ENCODE measurements around the gene PSD4.
A peak's percentile ranks its signal among the peaks of the same experiment; 100 is the strongest.

Gene PSD4

DNA sequence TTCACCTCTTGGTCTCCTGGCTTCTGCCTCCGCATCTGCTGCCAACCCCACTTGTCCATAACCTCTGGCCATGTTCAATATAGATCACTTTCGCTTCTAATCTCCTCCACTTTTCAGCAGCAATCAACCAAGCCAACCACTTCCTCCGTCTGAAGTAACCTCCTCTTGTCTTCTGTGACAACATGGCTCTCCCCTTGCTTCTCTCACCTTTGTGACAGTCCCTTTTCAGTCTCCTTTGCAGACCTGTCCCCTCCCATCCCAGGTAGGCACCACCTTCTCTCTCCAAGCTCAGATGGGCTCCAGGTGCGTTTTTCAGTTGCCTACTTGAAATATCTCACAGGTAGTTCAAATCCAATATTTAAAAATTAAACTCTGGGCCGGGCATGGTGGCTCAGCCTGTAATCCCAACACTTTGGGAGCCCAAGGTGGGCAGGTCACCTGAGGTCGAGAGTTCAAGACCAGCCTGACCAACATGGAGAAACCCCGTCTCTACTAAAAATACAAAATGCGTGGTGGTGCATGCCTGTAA lies 4.7 kb upstream of the PSD4 start:
- DNase-seq = peak; percentile 50

DNA sequence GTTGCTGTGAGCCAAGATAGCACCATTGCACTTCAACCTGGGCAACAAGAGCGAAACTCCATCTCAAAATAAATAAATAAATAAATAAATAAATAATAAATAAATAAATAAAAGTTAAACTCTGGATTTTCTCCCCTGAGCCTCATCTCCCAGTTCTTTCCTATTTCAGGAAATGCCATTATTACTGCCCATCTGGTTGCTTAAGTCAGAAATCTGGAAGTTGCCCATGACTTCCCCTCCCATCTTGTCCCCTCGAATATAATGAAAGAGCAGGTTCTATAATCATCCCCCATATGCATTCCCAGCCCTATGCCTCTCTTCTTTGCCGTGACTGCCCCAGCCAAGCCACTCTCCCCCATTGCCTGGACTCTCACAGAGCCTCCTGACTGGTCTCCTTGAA lies 4.2 kb upstream of the PSD4 start:
- no peak for DNase-seq

- no peak for DNase-seq
Observed at GRCh38 chr2:113171334-113172075, 2.3 kb upstream of the PSD4 start.

DNA sequence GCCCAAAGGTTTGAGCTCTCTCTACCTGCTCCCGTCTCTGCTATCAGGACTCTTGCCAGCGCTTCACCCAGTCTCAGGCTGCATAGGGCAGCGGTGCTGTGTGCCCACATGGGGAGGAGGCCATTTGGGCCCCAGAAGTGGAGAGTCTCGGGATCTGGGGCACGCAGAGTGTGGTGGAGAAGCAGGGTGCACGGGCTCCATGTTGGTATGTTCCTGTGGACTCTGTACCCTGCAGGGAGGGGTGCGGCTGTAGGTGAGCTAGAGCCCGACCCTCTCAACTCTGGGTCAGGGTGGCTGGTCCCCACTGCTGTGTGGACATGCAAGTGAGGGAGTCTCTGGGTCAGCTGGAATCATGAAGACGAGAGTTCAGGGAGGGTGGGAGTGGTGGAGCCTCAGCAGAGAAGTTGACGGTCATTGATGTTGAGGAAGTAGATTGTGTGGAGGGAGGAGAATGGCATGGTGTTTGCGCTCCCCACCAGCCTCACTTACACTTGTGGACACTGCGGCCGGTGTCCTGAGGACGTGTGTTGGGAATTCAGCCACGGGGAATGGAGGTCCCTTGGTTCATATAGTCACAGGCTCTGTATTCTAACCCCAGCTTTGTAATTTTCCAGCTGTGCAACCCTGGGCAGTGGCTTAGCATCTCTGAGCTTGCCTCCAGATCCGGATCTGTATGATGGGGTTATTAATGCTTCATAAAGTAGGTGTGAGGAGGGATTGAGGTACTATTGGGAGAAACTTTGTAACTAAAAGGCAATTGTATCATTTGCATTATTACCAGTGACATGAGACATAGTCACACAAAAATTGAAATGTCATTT lies 840 bp upstream of the PSD4 start:
- DNase-seq = no peak

- DNase-seq = peak; percentile 41
Observed at GRCh38 chr2:113174376-113174750, 592 bp downstream of the PSD4 start.

GRCh38 chr2:113175042-113175628 lies 1.4 kb downstream of the PSD4 start:
- DNase-seq = peak; percentile 92

DNA sequence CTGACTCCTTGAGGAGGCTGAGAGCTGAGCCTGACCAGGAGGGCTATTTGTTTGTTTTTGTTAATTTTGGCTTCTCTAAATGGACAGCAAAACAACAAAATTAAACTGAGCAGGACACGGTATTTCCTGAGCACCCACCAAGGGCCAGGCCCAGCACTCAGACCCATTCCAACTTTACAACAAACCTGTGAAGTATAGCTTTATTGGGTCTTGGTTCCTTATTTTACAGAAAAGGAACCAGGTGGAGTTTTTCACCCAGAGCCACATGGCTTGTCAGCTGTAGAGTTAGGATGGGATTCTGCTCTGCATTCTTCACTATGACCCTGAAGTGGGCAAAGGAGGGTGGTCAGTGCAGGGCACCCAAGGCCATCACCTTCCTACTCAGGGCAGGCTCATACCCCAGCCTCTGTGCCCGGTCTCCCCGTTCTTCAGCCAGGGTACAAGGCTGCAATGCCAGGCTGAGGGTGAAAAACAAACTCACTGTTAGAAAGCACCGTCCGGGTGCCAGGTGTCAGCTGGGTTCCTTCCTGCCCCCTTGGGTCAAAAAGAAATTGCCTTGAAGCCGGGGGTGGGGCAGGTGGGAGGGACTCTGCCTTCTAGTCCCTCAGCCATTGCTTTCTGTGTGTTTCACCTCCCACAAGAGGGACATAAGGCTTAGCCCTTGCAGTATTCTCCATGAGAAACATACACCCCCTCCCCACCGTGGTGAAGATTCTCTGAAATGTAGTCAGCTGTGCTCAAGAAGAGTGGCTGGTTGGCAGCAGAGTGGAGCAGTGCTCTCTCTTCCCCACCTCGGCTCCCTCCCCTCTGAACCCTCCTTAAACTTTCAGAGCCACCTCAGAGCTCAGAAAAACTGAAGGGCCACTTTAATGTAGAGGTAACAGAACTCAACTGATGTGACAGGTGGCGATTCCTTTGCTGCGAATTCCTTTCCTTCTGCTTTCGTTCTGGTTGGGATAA lies 2.2 kb downstream of the PSD4 start:
- DNase-seq = peak; percentile 58

- no peak for DNase-seq
Observed at GRCh38 chr2:113176696-113177355, 3.1 kb downstream of the PSD4 start.

- no peak for DNase-seq
Observed at GRCh38 chr2:113178069-113178746, 4.4 kb downstream of the PSD4 start.

DNA sequence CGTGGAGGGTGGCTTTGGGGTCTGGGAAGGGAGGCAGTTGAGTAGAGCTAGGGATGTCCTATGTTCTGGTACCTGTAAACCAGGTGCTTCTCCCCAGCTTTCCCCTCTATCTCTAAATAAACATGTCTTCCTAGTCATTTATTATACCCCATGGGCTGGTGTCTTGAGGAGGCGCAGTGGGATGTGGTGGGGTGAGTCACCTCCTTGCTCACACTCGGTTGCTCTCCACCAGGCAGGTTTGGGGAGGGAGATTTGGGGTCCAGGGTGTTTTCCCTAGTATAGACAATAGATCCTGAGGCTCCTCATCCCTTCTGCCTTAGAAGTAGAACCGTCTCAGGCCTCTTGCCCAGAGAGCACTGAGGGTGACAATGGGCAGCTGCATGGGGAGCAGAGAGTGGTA lies 5.1 kb downstream of the PSD4 start:
- peak; percentile 59 for DNase-seq

- no peak for DNase-seq
Observed at GRCh38 chr2:113179446-113180045, 5.8 kb downstream of the PSD4 start.

GRCh38 chr2:113180131-113180946 lies 6.6 kb downstream of the PSD4 start:
- DNase-seq = peak; percentile 31

- peak; percentile 47 for DNase-seq
Observed at GRCh38 chr2:113181258-113182051, 7.7 kb downstream of the PSD4 start.

DNA sequence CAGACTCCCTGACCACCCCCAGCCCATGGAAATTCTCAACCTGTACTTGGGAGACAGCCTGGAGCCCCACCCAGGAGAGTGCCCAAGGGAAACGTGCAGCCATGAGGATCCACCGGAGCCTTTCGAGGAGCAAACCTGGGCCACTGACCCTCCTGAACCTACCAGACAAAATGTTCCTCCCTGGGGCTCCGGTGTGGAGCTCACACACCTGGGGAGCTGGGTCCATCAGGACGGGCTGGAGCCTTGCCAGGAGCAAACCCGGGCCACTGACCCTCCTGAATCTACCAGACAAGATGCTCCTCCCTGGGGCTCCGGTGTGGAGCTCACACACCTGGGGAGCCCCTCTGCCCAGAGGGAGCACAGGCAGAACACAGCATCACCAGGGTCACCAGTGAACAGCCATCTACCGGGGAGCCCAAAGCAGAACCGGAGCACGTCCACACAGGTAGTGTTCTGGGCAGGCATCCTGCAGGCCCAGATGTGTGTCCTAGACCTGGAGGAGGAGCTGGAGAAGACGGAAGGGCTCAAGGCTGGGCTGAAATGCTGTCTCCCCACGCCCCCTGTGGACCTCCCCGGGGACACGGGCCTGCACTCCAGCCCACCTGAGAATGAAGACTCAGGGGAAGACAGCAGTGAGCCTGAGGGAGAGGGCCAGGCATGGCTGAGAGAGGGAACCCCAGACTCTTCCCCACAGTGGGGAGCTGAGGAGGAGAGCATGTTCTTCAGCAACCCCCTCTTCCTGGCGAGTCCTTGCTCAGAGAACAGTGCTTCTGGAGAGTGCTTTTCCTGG lies 8.9 kb downstream of the PSD4 start:
- DNase-seq = no peak

- no peak for DNase-seq
Observed at GRCh38 chr2:113183264-113183663, 9.5 kb downstream of the PSD4 start.

DNA sequence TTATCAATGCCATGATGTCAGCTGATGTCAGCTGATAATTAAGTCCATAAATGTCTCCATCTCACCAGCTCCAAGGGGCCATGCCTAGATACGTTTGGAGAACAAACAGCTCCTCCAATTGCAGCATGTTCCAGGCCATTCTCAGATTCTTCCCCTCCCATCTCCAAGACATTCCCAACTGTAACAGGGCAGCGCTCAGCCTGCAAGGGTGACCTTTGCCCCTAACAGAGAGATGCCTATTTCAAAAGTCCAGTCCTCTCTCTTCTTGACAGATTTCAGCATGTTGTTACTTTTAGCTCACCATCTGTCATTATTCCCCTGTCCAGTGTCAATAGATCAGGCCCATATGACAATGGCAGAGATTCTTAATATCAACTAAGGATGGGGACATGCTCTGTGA lies 9.9 kb downstream of the PSD4 start:
- no peak for DNase-seq

DNA sequence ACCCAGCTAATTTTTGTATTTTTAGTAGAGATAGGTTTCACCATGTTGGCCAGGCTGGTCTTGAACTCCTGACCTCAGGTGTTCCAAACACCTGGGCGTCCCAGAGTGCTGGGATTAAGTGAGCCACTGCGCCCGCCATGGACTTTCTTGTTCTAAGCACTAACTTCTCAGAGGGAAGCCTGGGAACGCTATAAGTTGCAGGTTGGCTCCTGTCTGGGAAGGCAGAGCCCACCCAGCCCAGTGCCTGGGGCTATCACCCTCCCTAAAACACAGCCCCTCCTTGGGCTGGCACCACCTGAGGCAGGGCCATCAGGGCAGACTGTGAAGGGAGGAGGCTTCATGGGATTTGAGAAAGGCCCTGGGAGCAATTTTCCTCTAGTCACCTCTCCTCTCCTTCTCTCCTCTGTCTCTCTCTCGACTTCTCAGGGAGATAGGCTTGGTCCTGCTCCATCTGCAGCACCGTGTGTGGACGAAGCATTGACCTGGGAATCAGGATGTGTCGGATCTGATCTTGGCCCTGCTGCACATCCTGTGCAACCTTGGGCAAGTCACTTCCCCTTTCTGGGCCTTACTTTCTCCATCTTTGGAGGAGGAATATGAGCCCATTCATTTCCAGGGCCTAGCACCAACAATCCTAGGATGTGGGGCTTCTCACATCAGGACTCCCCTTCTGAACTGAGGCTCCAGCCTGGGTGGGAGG lies 10.9 kb downstream of the PSD4 start:
- DNase-seq = no peak

Data from activated CD4-positive, alpha-beta T cell treated with anti-CD3 and anti-CD28 coated beads, Interleukin-10, Interleukin-2, amounts not matched to agents 100 ng/mL and 50 ng/mL, durations not matched to agents 16 hours and 8 hours (primary cell).